ENCODE results near the gene TNS3.
A peak's percentile ranks its signal among the peaks of the same experiment; 100 is the strongest.

Gene TNS3

DNA sequence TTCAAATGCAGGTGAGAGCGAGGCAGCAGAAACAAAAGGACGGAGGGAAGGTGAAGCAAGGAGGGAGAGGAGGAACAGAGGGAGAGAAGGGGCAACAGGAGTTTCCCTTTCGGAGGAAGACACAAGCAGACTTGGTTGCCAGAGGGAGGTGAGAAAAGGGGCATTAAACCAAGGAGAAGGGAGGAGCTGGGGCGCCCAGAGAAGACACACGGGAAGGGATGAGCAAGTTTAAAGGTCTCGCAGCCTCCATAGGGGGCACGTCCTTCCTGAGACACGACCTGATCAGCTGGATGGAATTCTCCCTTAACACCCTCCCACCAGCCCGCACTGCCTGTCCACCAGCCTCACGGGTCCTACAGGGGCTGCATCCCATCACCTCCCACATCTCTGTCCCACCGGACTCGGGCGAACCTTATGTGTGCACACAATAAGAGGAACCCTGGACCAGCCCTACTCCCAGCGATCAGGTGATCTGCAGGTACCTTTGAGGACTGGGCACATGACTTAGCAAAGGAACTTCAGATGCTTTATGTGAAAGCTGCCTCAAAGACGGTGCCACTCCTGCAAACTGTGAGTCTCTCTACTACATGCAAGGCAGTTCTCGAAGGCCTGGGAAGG, 251.2 kb downstream of the TNS3 start:
- no peak overlapping the region for H3K4me3 ChIP-seq (replicated peaks; ENCODE audit: low read depth, low read length)
- DNase-seq (ENCODE audit: extremely low read depth, low read depth), result no peak
- no peak for TF ChIP-seq CTCF (IDR thresholded peaks at IDR 0.05; ENCODE audit: low read depth, low read length, missing control alignments)

DNA sequence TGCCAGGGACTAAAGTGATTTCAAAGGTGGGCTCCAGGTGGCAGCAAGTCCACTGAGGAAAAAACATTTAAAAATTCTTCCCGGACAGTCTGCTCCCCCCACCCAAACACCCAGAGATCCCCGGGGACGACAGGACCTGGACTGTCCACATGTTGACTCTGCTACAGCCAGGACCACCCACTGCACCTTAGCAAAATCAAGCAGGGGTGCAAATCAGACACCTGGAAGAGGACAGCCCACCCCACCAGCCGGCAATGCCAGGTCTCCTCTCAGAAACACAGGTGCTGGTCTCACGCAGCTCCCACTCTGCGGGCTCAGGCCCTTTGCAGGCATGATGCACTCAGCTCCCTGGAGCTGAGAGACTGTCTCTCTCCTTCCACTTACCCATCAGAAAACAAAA, 251.9 kb downstream of the TNS3 start:
- DNase-seq (ENCODE audit: extremely low read depth, low read depth), result no peak
- no peak for TF ChIP-seq CTCF (IDR thresholded peaks at IDR 0.05; ENCODE audit: low read depth, low read length, missing control alignments)
- no peak overlapping the region for H3K4me3 ChIP-seq (replicated peaks; ENCODE audit: low read depth, low read length)

GRCh38 chr7:47329320-47329926, 252.5 kb downstream of the TNS3 start:
- TF ChIP-seq CTCF (IDR thresholded peaks at IDR 0.05; ENCODE audit: low read depth, low read length, missing control alignments), result no peak
- DNase-seq (ENCODE audit: extremely low read depth, low read depth), result no peak
- no peak overlapping the region for H3K4me3 ChIP-seq (replicated peaks; ENCODE audit: low read depth, low read length)

- DNase-seq (ENCODE audit: extremely low read depth, low read depth), result no peak
- no peak for TF ChIP-seq CTCF (IDR thresholded peaks at IDR 0.05; ENCODE audit: low read depth, low read length, missing control alignments)
- H3K4me3 ChIP-seq (replicated peaks; ENCODE audit: low read depth, low read length), result peak overlapping the region; percentile 16
These were observed 253.3 kb downstream of the TNS3 start for GRCh38 chr7:47328392-47329319.

DNA sequence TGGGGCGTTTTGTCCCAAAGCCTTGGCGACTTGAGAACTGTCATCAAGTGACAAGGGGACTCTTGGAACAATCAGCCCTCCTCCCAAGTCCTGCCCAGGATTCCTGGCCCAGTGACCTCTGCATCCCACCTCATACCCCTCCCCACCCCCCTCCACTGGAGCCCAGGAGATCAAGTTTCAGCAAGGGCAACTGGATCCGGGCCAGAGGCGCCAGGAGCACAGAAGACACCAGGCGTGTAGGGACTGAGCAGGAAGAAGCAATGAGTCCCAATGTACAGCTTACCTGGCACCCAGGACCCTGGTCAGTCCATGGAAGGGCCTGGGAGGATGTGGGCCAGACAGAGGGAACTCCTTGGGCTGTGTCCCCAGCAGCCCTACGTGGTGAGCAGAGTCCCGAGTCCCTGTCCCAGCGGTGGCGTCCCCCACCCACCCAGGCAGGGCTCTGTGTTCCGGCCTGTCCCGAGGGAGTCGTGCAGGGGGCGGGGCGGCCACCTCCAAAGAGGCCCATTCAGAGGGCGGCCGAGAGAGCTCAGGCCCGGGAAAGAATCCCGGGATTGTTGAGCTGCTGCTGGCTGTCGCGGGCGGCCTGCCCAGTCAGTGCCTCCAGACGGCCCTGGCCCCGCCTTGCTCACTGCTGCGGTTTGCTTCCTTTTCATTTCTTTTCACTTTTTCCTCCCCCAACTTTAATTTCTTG, 254.1 kb downstream of the TNS3 start:
- peak overlapping the region; percentile 16 for H3K4me3 ChIP-seq (replicated peaks; ENCODE audit: low read depth, low read length)
- no peak for TF ChIP-seq CTCF (IDR thresholded peaks at IDR 0.05; ENCODE audit: low read depth, low read length, missing control alignments)
- peak; percentile 36 for DNase-seq (ENCODE audit: extremely low read depth, low read depth)

DNA sequence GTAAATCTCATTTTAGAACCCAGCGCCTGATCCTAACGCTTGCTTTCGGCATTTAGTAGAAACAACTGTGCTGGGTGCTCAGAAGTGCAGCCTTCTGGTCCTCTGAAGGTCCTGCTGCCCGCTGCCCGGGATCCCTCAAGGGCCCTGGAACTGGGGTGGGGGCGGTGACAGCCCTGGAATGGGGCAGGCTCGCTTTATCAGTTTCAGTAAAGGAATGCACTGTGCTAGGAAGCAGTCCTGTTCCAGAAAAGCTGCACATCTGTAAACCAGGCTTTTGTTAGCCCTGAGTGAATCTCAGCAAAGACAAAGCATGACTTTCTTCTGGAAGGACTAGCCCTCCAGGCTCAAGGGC, 254.6 kb downstream of the TNS3 start:
- H3K4me3 ChIP-seq (replicated peaks; ENCODE audit: low read depth, low read length), result peak overlapping the region; percentile 16
- DNase-seq (ENCODE audit: extremely low read depth, low read depth), result no peak
- TF ChIP-seq CTCF (IDR thresholded peaks at IDR 0.05; ENCODE audit: low read depth, low read length, missing control alignments), result no peak

All from HFF-Myc (cell line).